Neural cell (in vitro differentiated cells): ENCODE results near the gene CABP1.

Experiments used
- CTCF ChIP-seq: fragments of 450-650 bp; IDR thresholded peaks from 2 replicates; pipeline ENCODE4 v1.5.1; 2014; ENCODE audit warnings: antibody characterized with exemption, mild to moderate bottlenecking, moderate library complexity; ENCODE audit not compliant: poor library complexity, severe bottlenecking
- EP300 ChIP-seq: fragments of 450-650 bp; conservative IDR thresholded peaks from 2 replicates; pipeline ENCODE4 v1.6.1; 2014; ENCODE audit warnings: antibody characterized with exemption, mild to moderate bottlenecking, moderate library complexity; ENCODE audit not compliant: poor library complexity, severe bottlenecking
- EZH2 ChIP-seq: fragments of 200-600, 300-800 bp; shearing (Covaris generic), sonication (generic); IDR thresholded peaks from 2 replicates; pipeline ENCODE4 v1.6.1; 2014; ENCODE audit warnings: antibody characterized with exemption, low read length, borderline replicate concordance, mild to moderate bottlenecking; ENCODE audit not compliant: insufficient read depth, poor library complexity, severe bottlenecking
- POLR2AphosphoS5 ChIP-seq: IDR thresholded peaks from 2 replicates; pipeline ENCODE4 v1.6.1; 2012
- REST ChIP-seq: IDR thresholded peaks from 2 replicates; pipeline ENCODE4 v1.6.1; 2012; ENCODE audit warnings: borderline replicate concordance
- SMC3 ChIP-seq: fragments of 450-650 bp; conservative IDR thresholded peaks from 2 replicates; pipeline ENCODE4 v1.6.1; 2014; ENCODE audit warnings: antibody characterized with exemption, mild to moderate bottlenecking, moderate library complexity; ENCODE audit not compliant: poor library complexity
- TAF1 ChIP-seq: IDR thresholded peaks from 2 replicates; pipeline ENCODE4 v1.6.1; 2012; ENCODE audit warnings: low read depth

- TF ChIP-seq EP300 (no peak), CTCF (no peak), SMC3 (no peak), EZH2 (no peak), POLR2AphosphoS5 (no peak), TAF1 (no peak), REST (no peak)
Measured at GRCh38 chr12:120649442-120650232, 9.2 kb downstream of the CABP1 start.
